GM19193 (cell line): Measurements from ENCODE around the gene CACNA1C.

Experiments
- POLR2A ChIP-seq: IDR thresholded peaks from 4 replicates; pipeline ENCODE4 v1.6.1; 2011; ENCODE audit not compliant: insufficient read depth, insufficient read length; ENCODE audit errors: extremely low read depth

Gene CACNA1C

GRCh38 chr12:2051700-2052621, 826 bp upstream of the CACNA1C start:
- TF ChIP-seq POLR2A, result no peak

- TF ChIP-seq POLR2A, result no peak
These were observed 904 bp downstream of the CACNA1C start for GRCh38 chr12:2053691-2054090.

GRCh38 chr12:2054091-2055018, 1.6 kb downstream of the CACNA1C start:
- no peak for TF ChIP-seq POLR2A

- TF ChIP-seq POLR2A, result no peak
These were observed 4.4 kb downstream of the CACNA1C start for GRCh38 chr12:2057041-2057794.

GRCh38 chr12:2057795-2058408, 5.1 kb downstream of the CACNA1C start:
- no peak for TF ChIP-seq POLR2A

- no peak for TF ChIP-seq POLR2A
These were observed 6.0 kb downstream of the CACNA1C start for GRCh38 chr12:2058837-2059236.

- no peak for TF ChIP-seq POLR2A
These were observed 8.6 kb downstream of the CACNA1C start for GRCh38 chr12:2061402-2061801.

- no peak for TF ChIP-seq POLR2A
These were observed 11.3 kb downstream of the CACNA1C start for GRCh38 chr12:2064071-2064507.

GRCh38 chr12:2068653-2069052, 15.9 kb downstream of the CACNA1C start:
- no peak for TF ChIP-seq POLR2A

GRCh38 chr12:2070440-2071045, 17.8 kb downstream of the CACNA1C start:
- no peak for TF ChIP-seq POLR2A

GRCh38 chr12:2074792-2075191, 22.0 kb downstream of the CACNA1C start:
- no peak for TF ChIP-seq POLR2A

- TF ChIP-seq POLR2A, result no peak
These were observed 22.9 kb downstream of the CACNA1C start for GRCh38 chr12:2075508-2076195.

- TF ChIP-seq POLR2A, result no peak
These were observed 23.4 kb downstream of the CACNA1C start for GRCh38 chr12:2076196-2076570.
